Measurements from ENCODE around the gene IL16.

GRCh38 chr15:81239190-81239589 lies 42.5 kb downstream of the IL16 start:
- no peak for TF ChIP-seq CTCF (IDR thresholded peaks at IDR 0.05; ENCODE audit: insufficient read depth, low read length)
- no peak for TF ChIP-seq POLR2AphosphoS5 (IDR thresholded peaks at IDR 0.05; ENCODE audit: low read depth)
- no peak for TF ChIP-seq REST (IDR thresholded peaks at IDR 0.05; ENCODE audit: insufficient replicate concordance, low read depth)
- no peak for TF ChIP-seq GABPA (IDR thresholded peaks at IDR 0.05; ENCODE audit: low read depth)

Measured in HL-60 (cell line).